Type B pancreatic cell (in vitro differentiated cells): Measurements from ENCODE around the gene LRFN4. TPM values are rescaled to one million over a fixed set of nuclear protein-coding genes. Genes with fewer than 3 reads are reported as not detected.

ENCODE experiments used
- DNase-seq: peaks from one replicate; pipeline ENCODE4 v3.0.0; 2021; ENCODE audit warnings: mixed read lengths; ENCODE audit not compliant: unreplicated experiment; ENCODE audit errors: extremely low spot score
- H3K27ac Mint-ChIP-seq: 2 replicates; pipeline ENCODE4 v1.8.0; 2021; ENCODE audit warnings: mild to moderate bottlenecking, mixed read lengths
- H3K27me3 Mint-ChIP-seq: 2 replicates; pipeline ENCODE4 v1.8.0; 2021; ENCODE audit warnings: mixed read lengths
- H3K36me3 Mint-ChIP-seq: 2 replicates; pipeline ENCODE4 v1.8.0; 2021; ENCODE audit warnings: mixed read lengths
- H3K4me1 Mint-ChIP-seq: one replicate; pipeline ENCODE4 v1.8.0; 2021; ENCODE audit warnings: mixed read lengths; ENCODE audit not compliant: unreplicated experiment
- H3K4me3 Mint-ChIP-seq: 2 replicates; pipeline ENCODE4 v1.8.0; 2021; ENCODE audit warnings: mild to moderate bottlenecking, mixed read lengths
- H3K9me3 Mint-ChIP-seq: 2 replicates; pipeline ENCODE4 v1.8.0; 2021; ENCODE audit warnings: mixed read lengths
- CTCF ChIP-seq: fragments of 200-600 bp; sonication (generic); conservative IDR thresholded peaks from 2 replicates; pipeline ENCODE4 v1.5.0; 2021; ENCODE audit warnings: antibody characterized with exemption, mild to moderate bottlenecking
- total RNA-seq: library from RNA; stranded (reverse); gene quantifications from 2 replicates; pipeline ENCODE4 v1.2.1, GENCODE V29; 2021; ENCODE audit warnings: low replicate concordance

The LRFN4 gene
- total RNA-seq, 1 donor from 2014 or later = 28.5 TPM

DNA sequence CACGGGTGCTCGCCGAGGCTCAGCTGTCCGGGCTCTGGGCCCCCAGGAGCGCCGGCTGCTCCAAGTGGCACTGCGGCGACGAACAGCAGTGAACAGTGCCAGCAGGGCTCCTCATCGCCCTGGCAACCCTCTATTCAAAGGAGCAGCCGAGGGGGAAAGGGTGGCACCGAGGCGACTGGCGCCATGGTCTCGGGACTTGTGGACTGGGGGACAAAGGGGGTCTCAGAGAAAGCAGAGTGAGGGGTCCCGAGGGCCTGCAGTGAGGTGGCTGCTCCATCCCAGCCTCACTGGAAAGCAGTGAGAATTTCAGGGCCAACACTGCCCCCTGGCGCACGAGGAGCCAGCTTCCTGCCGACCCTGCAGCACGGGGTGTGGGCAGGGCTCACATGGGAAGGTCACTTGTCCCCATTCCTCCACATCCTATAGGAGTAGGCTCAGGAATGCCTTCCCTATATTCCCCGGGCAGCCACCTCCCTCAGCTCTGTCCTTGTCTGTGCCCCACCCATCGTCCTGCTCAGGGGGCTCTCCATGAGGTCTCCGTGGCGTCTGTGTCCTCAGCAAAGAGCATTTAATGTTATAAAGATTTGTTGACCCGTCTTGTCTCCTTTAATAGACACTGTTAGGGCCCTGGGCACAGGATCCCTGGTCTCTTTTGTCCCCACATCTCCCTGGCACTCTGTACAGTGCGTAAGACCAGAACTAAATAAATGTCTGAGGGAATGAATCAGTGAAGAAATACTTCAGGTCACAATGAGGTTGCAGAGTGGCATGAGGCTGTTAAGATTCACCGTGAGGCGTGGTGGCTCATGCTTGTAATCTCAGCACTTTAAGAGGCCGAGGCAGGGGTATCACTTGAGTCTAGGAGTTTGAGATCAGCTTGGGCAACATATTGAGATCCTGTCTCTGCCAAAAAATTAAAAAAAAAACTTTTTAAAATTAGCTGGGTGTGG, 26.4 kb downstream of the LRFN4 start:
- TF ChIP-seq CTCF = peak; percentile 83
- Mint-ChIP-seq H3K4me3 (no peak overlapping the region), H3K27me3 (no peaks in the 10 kb centered on the region), H3K9me3 (no peaks in the 10 kb centered on the region), H3K27ac (peak overlapping the region; percentile 46), H3K4me1 (peaks cover 36% of the 10 kb centered on the region), H3K36me3 (no peaks in the 10 kb centered on the region)
- DNase-seq = no peak

DNA sequence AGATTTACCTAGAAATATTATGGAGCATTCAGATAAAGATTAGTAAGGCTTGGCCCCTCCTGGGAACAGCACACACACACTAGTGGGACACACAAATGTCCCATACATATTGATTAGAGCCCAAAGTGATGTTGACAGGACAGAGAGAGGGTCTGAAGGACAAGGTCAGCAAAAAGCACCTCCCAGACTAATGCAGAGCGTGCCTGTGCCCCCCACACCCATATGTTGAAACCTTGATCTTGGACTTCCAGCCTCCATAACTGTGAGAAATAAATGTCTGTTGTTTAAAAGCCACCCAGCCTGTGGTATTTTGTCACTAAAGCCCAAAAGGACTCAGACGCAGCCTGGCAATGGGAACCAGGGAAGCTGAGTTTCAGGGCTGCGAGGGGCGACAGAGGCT, 27.6 kb downstream of the LRFN4 start:
- DNase-seq = no peak
- no peak for TF ChIP-seq CTCF
- no peak overlapping the region for H3K27ac Mint-ChIP-seq
- no peak overlapping the region for H3K4me3 Mint-ChIP-seq
- H3K9me3 Mint-ChIP-seq = no peaks in the 10 kb centered on the region
- no peaks in the 10 kb centered on the region for H3K27me3 Mint-ChIP-seq
- peaks cover 35% of the 10 kb centered on the region for H3K4me1 Mint-ChIP-seq
- H3K36me3 Mint-ChIP-seq = no peaks in the 10 kb centered on the region

- Mint-ChIP-seq H3K27ac (no peak overlapping the region), H3K27me3 (no peaks in the 10 kb centered on the region), H3K36me3 (no peaks in the 10 kb centered on the region), H3K4me1 (peaks cover 38% of the 10 kb centered on the region), H3K4me3 (no peak overlapping the region), H3K9me3 (no peaks in the 10 kb centered on the region)
- DNase-seq = no peak
- TF ChIP-seq CTCF = no peak
Measured at GRCh38 chr11:66885469-66885868, 28.6 kb downstream of the LRFN4 start.

DNA sequence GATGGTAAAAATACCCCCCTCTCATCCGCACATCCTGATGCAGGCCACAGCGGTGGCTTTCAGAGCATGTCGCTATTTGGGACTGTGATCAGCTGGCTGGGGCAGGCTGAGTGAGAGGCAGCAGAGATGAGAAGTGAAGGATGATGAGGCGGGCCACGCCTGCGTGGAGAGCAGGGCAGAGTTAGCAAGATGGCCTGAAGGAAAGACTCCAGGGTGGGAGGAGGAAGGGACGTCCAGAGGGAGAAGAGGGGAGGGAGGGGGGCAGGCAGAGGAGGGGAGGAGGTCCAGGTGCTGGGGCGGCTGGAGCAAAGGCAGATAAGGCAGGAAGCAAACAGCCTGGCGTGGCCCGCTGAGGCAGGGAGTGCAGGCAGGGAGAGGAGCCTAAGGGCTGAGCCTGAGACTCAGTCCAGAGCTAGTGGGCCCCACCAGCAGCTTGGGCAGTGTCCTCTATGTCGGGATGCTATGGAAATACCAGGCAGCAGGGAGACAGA, 29.1 kb downstream of the LRFN4 start:
- H3K4me3 Mint-ChIP-seq = no peak overlapping the region
- H3K9me3 Mint-ChIP-seq = no peaks in the 10 kb centered on the region
- H3K27ac Mint-ChIP-seq = peak overlapping the region; percentile 2
- no peak for DNase-seq
- H3K36me3 Mint-ChIP-seq = no peaks in the 10 kb centered on the region
- no peak for TF ChIP-seq CTCF
- no peaks in the 10 kb centered on the region for H3K27me3 Mint-ChIP-seq
- peaks cover 36% of the 10 kb centered on the region for H3K4me1 Mint-ChIP-seq

- H3K27me3 Mint-ChIP-seq = no peaks in the 10 kb centered on the region
- H3K36me3 Mint-ChIP-seq = no peaks in the 10 kb centered on the region
- H3K27ac Mint-ChIP-seq = no peak overlapping the region
- DNase-seq = no peak
- H3K4me1 Mint-ChIP-seq = peaks cover 31% of the 10 kb centered on the region
- TF ChIP-seq CTCF = no peak
- no peak overlapping the region for H3K4me3 Mint-ChIP-seq
- no peaks in the 10 kb centered on the region for H3K9me3 Mint-ChIP-seq
Measured at GRCh38 chr11:66886671-66887221, 29.9 kb downstream of the LRFN4 start.
